Eye (tissue), 1 donor: ENCODE measurements around the gene LEAP2.

Source experiments
- DNase-seq: peaks from one replicate; pipeline ENCODE4 v3.0.0-alpha.2; 2015

Gene LEAP2

GRCh38 chr5:132873119-132873929 lies at the start of gene LEAP2:
Gene LEAP2 (plus strand): TSS chr5:132873668. CDS start chr5:132873695, 27 bp downstream.
- DNase-seq = no peak

- no peak for DNase-seq
These were observed 49.0 kb upstream of the LEAP2 start for GRCh38 chr5:132824426-132824825.

DNA sequence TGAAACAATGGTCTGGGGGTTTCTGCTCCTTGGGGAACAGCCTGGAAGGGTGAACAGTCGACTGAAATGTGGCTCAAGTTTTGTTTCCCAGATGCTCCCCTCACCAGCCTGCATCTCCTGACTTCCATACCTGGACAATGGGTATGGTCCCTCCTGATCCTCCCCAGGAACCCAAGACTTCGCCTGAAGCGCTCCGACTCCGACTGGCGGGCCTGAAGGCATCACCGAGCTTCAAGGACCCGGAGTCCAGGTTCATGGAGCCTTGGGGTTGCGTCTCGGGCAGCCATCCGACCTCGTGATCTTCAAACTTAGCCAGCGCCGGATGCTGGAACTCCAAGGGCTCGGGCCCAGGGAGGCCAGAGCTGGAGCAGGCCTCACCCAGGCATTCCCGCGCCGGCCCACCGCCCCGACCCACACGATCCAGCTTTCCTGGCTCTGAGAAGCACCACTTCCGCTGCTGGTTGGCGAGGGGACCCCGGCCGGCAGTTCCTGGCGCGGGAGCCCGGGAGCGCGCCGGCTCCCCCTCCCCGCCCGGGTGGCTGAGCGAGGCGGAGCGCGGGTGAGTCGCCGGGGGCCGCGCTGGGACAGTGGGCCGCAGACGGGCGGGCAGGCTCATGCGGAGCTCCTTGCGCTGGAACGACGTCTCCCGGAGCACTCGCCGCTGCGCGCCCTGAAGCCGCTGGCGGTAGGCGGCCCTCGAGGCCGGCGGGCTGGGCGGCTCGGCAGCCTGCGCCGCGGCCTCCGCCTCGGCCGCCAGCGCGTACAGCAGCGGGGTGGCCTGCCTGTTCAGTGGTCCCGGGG lies 48.2 kb upstream of the LEAP2 start:
- peak; percentile 59 for DNase-seq

DNA sequence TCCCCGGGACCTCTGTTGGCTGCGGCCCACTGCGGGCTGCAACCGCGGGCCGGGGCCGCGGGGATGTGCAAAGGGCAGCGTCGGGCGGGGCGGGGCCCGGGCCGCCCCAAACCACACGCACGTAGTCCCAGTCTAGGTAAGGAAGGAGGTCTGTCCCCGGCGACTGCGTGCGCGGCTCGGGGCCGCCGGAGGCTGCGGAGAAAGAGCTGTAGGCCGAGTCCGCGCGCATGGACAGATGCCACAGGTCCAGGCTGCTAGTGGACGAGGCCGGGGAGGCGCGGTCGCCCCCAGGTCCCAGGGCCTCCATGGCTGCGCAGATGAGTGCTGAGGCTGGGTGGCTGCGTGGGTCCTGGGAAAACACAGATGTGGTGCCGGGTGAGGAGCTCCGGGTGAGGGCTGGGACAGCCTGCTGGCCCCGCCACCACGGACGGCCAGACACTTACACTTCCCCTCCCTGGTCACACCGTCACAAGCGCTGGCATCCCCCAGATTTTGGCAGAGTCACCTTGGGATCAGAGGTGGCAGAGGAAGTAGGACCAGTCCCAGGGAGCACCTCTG lies 47.6 kb upstream of the LEAP2 start:
- DNase-seq = peak; percentile 59

DNA sequence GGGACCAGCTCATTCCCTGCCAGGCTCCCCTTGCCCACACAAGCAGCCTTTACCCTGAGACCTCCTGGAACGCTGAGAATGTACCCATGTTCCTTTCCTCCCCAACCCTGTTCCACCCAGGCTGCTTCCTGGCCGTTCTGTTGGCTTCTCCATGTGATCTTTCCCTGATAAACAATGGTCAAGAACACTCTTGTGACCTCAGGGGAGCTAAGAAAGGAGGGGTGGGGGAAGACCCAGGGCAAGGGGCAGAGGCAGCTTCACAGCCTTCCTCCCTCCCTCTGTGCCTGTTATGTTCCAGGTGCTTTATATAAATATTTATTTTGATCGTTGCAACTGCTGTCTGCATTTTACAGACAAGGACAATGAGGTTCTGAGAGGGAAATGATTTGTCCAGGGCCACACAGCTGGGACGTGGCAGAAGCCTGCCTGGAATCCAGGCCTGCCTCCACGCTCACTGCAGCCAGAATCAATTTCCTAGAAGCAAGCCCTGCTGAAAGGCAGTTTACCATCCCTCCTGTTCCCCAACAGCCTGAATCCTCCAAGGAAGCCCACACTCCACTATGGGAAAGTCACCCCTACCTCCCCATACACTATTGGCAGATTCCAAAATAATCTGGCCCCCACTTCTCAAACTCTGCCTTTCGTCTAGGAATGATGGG lies 46.9 kb upstream of the LEAP2 start:
- DNase-seq = no peak

DNA sequence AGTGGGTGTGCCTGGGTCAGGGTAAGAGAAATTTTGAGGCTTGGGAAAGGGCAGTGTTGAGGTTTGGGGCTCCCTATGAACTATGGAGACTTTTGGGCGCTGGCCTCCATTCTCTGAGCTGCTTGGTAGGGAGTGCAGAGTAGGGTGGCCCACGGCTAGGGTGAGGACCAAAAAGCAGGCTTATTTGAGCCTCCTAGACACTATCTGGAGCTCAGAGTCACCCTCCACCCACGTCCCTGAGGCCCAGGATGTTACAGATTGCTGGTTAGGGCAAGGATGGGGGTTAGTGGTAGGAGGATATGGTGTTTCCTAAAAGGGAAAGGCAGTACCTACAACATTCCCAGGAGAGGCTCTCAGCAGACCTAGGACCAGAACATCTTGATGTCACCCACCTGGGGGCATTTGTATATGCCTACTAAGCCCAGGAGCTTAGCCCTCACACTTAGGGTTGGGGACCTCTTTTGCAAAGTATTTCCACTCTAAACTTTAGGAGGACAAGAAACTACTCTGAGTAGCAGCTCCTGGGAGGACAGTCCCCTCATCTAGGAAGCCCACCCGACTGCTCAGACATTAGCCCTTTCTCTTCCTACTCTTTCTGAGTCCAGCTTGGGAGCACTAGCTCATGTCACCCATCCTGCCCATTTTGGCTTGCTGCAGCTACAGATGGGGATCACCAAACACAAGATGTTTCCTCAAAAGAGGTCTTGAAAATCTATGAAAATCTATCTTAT lies 45.4 kb upstream of the LEAP2 start:
- DNase-seq = no peak

- no peak for DNase-seq
These were observed 44.5 kb upstream of the LEAP2 start for GRCh38 chr5:132828846-132829494.

- peak; percentile 91 for DNase-seq
These were observed 43.6 kb upstream of the LEAP2 start for GRCh38 chr5:132829742-132830435.

DNA sequence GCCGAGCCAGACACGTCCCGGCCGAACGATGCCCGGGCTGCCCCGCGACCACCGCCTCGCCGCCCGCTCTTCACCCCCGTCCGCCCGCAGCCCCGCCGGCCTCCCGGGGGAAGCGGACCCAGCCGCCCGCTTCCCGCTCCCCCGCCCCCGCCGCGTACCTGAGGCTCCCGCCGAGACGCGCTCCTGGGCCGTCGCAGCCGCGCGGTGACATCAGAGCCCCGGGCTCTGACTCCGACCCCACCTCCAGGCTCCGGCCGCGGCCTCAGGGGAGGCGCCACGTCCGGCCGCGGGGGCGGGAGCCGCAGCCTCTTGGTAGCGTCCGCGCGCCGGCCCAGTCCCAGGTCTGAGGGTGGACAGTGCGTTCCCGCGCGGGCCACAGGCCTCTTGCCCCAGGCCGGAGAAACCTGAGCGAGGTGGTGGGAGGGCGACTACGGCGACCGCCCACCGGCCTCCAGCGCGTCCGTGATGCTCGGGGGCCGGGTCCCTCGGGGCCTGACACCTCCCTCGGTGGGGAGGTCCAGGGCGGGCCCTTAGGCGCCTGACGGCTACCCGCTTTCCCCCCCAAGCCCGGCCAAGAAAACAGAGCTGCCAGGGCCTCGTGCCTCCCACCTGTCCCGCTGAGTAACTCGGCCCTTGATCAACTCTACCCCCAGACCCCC lies 42.9 kb upstream of the LEAP2 start, which contains the start of gene SHROOM1:
Gene SHROOM1 (minus strand): TSS at position 212 of the 659 bp plus-strand sequence. CDS start 4,507 bp downstream, outside the sequence.
- peak; percentile 69 for DNase-seq

GRCh38 chr5:132831095-132831860 lies 42.2 kb upstream of the LEAP2 start:
- DNase-seq = no peak

DNA sequence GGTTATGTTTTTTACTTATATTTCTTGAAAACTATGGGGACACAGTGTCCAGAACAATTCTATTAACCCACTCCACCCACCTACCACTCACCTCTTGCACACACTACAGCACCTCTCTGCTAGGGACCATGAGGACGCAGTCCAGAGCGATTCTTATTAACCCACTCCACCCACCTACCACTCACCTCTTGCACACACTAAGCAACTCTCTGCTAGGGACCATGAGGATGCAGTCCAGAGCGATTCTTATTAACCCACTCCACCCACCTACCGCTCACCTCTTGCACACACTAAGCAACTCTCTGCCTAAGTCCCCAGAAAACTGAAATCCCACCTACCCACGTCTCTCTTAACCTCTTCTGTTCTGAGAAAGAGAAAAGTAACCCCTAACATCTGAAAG lies 40.9 kb upstream of the LEAP2 start:
- DNase-seq = no peak

GRCh38 chr5:132834057-132834456 lies 39.4 kb upstream of the LEAP2 start:
- DNase-seq = no peak

- DNase-seq = no peak
These were observed 36.6 kb upstream of the LEAP2 start for GRCh38 chr5:132836852-132837251.

DNA sequence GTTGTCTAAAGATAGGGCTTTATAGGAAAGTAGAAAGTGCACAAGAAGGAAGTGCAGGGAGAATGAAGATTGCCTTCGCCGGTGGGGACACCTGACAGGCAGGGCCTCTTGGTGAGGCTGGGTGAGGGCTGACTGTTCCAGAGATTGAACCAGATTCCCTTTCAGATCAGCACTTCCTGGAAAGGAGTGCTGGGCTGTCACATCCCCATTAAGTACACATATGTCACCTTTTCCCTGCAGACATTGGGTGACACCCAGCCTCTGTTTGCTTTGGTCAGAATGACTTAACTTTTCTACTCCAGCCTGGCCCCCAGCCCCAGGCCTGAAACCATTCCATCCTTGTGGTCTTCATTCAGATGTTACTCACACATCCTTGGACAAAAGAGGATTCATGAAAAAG lies 35.6 kb upstream of the LEAP2 start:
- no peak for DNase-seq

- peak; percentile 49 for DNase-seq
These were observed 34.8 kb upstream of the LEAP2 start for GRCh38 chr5:132838516-132839282.

GRCh38 chr5:132839426-132840301 lies 33.8 kb upstream of the LEAP2 start:
- no peak for DNase-seq

- no peak for DNase-seq
These were observed 33.2 kb upstream of the LEAP2 start for GRCh38 chr5:132840313-132840712.

GRCh38 chr5:132840896-132841295 lies 32.6 kb upstream of the LEAP2 start:
- no peak for DNase-seq
